ENCODE results near the gene HPS1.

The HPS1 gene

DNA sequence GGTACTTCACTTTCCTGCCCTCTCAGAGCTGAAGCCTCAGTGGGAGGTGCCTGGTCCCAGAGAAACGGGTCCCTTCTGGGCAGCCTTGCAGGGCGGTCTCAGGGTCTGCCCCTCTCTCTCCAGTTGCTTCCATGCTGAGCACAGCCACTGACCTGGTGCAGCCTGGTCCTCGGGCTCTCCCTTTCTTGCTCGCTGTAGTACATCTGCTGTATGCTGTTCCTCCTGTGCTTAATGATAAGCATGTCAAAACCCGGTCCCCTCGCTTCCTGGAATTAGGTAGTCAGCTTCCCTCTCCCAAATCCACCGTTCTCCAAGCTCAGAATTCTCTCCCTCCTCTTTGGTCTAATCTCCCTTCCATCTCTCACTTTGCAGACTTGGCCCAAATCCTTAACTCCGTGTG, 11.0 kb upstream of the HPS1 start:
- WGBS (ENCODE audit: extremely low coverage, insufficient coverage, insufficient read length): no CpG with 5 or more reads among the region's 8 CpGs
- Histone ChIP-seq H3K23ac (ENCODE audit: low read length) (no peak overlapping the region), H3K27me3 (ENCODE audit: insufficient read depth, low read length) (no peaks in the 10 kb centered on the region), H2AFZ (ENCODE audit: insufficient read depth, low read length, poor library complexity) (no peak overlapping the region), H3K9ac (ENCODE audit: low read length) (no peak overlapping the region), H3K4me3 (ENCODE audit: low read depth, low read length) (no peak overlapping the region), H2BK120ac (ENCODE audit: insufficient read depth, low read length, poor library complexity) (no peak overlapping the region), H3K4me2 (ENCODE audit: low read length) (no peak overlapping the region), H2BK12ac (ENCODE audit: low read length) (no peak overlapping the region), H2BK5ac (ENCODE audit: low read depth, low read length, poor library complexity) (no peak overlapping the region), H3K9me3 (ENCODE audit: insufficient read depth, low read depth, low read length) (no peaks in the 10 kb centered on the region), H3K18ac (ENCODE audit: low read length) (no peak overlapping the region), H4K8ac (ENCODE audit: low read depth, low read length) (no peak overlapping the region), H3K79me2 (ENCODE audit: control insufficient read depth, insufficient read depth, low read length, poor library complexity) (no peaks in the 10 kb centered on the region), H3K4me1 (ENCODE audit: control insufficient read depth in 1 of 2, insufficient read depth in 2 of 2, low read length in 2 of 2) (peaks cover 9 to 11% of the 10 kb centered on the region in 2 experiments), H3K79me1 (ENCODE audit: low read length) (peaks cover 3% of the 10 kb centered on the region), H3K4ac (ENCODE audit: low read depth, low read length) (no peak overlapping the region), H3K27ac (ENCODE audit: low read depth, low read length) (no peak overlapping the region), H2AK5ac (ENCODE audit: low read length) (no peak overlapping the region), H3K14ac (ENCODE audit: low read length) (no peak overlapping the region), H3K36me3 (ENCODE audit: control insufficient read depth in 1 of 2, insufficient read depth in 2 of 2, low read length in 2 of 2) (no peaks in the 10 kb centered on the region), H4K12ac (ENCODE audit: low read depth, low read length) (no peak overlapping the region), H4K91ac (ENCODE audit: low read depth, low read length) (no peak overlapping the region)
- DNase-seq: no peak

DNA sequence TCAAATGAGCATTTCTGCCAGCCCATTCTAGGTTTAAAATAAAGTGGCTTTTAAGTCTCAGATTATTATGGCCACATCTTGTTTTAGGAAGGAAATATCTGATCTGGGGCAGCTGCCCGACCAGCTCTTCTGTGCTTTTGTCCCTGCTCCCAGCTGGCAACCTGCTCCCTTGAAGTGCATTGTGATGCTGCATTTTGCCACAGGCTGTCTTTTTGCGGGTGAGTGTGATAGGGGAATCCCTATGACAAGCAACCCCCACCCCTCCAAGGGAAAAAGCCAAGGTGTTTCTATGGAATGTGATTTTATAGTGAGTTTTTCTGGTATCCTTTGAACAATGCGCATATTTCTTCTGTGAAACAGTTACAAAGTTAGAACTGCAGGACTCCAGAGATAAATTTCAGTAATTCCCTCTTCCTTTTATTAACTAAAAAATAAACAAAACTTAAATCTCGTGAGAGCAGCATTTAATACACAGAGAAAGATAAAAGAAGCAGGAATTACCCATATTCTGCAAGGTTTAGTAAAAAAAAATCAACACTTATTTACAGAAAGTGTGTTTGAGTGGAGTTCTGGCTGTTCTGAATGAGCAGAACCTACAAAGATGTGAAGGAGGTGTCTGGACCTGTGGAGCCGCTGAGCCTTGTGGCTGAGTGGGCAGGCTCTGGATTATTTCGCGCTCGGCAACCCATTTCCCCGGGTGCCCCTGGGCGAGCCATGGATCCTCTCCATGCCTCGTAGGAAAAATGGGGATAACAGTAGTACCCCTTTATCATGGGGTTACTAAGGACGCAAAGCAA, 10.1 kb upstream of the HPS1 start:
- Histone ChIP-seq H3K4me2 (ENCODE audit: low read length) (no peak overlapping the region), H2AK5ac (ENCODE audit: low read length) (no peak overlapping the region), H3K4ac (ENCODE audit: low read depth, low read length) (no peak overlapping the region), H3K18ac (ENCODE audit: low read length) (no peak overlapping the region), H3K9ac (ENCODE audit: low read length) (no peak overlapping the region), H3K79me1 (ENCODE audit: low read length) (peaks cover 3% of the 10 kb centered on the region), H2BK12ac (ENCODE audit: low read length) (no peak overlapping the region), H3K36me3 (ENCODE audit: control insufficient read depth in 1 of 2, insufficient read depth in 2 of 2, low read length in 2 of 2) (no peaks in the 10 kb centered on the region), H3K79me2 (ENCODE audit: control insufficient read depth, insufficient read depth, low read length, poor library complexity) (no peaks in the 10 kb centered on the region), H4K91ac (ENCODE audit: low read depth, low read length) (no peak overlapping the region), H3K9me3 (ENCODE audit: insufficient read depth, low read depth, low read length) (no peaks in the 10 kb centered on the region), H2BK120ac (ENCODE audit: insufficient read depth, low read length, poor library complexity) (no peak overlapping the region), H3K27ac (ENCODE audit: low read depth, low read length) (no peak overlapping the region), H2AFZ (ENCODE audit: insufficient read depth, low read length, poor library complexity) (no peak overlapping the region), H3K4me3 (ENCODE audit: low read depth, low read length) (no peak overlapping the region), H2BK5ac (ENCODE audit: low read depth, low read length, poor library complexity) (no peak overlapping the region), H3K23ac (ENCODE audit: low read length) (no peak overlapping the region), H3K27me3 (ENCODE audit: insufficient read depth, low read length) (no peaks in the 10 kb centered on the region), H4K12ac (ENCODE audit: low read depth, low read length) (no peak overlapping the region), H3K14ac (ENCODE audit: low read length) (no peak overlapping the region), H4K8ac (ENCODE audit: low read depth, low read length) (no peak overlapping the region), H3K4me1 (ENCODE audit: control insufficient read depth in 1 of 2, insufficient read depth in 2 of 2, low read length in 2 of 2) (peaks cover 9 to 11% of the 10 kb centered on the region in 2 experiments)
- no peak for DNase-seq
- no CpG with 5 or more reads among the region's 12 CpGs for WGBS (ENCODE audit: extremely low coverage, insufficient coverage, insufficient read length)

DNA sequence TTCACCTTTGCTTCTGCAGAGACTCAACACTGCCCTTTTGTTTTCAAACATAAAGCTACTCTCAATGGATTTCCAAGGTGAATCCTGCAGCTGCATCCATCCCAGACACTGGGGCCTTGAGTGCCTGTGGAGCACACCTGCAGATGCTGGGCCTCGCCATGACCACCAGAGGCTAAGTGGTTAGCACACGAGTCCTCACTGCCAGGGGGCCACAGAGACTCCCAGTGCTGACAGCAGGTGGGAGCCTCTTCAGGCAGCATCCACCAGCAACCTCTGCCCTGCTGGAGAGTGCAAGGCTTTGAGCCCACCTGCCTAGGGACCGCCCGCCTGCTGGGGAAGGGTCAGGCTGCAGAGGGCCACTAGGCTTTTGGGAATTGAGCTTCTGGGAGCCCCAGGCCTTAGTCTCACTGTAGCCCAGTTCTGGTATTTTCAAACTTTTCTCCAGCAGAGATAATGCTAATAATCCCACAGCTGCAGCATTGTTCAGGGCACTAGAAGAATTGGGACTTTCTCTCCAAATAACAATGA, 9.4 kb upstream of the HPS1 start:
- Histone ChIP-seq H3K14ac (ENCODE audit: low read length) (no peak overlapping the region), H2AK5ac (ENCODE audit: low read length) (no peak overlapping the region), H3K27ac (ENCODE audit: low read depth, low read length) (no peak overlapping the region), H4K91ac (ENCODE audit: low read depth, low read length) (no peak overlapping the region), H4K8ac (ENCODE audit: low read depth, low read length) (no peak overlapping the region), H2BK120ac (ENCODE audit: insufficient read depth, low read length, poor library complexity) (no peak overlapping the region), H3K27me3 (ENCODE audit: insufficient read depth, low read length) (no peaks in the 10 kb centered on the region), H2AFZ (ENCODE audit: insufficient read depth, low read length, poor library complexity) (no peak overlapping the region), H3K36me3 (ENCODE audit: control insufficient read depth in 1 of 2, insufficient read depth in 2 of 2, low read length in 2 of 2) (no peaks in the 10 kb centered on the region), H3K79me1 (ENCODE audit: low read length) (peaks cover under 1% of the 10 kb centered on the region), H3K18ac (ENCODE audit: low read length) (no peak overlapping the region), H3K9me3 (ENCODE audit: insufficient read depth, low read depth, low read length) (no peaks in the 10 kb centered on the region), H4K12ac (ENCODE audit: low read depth, low read length) (no peak overlapping the region), H3K4me2 (ENCODE audit: low read length) (no peak overlapping the region), H3K9ac (ENCODE audit: low read length) (no peak overlapping the region), H3K23ac (ENCODE audit: low read length) (no peak overlapping the region), H2BK5ac (ENCODE audit: low read depth, low read length, poor library complexity) (no peak overlapping the region), H3K4ac (ENCODE audit: low read depth, low read length) (no peak overlapping the region), H2BK12ac (ENCODE audit: low read length) (no peak overlapping the region), H3K4me1 (ENCODE audit: control insufficient read depth in 1 of 2, insufficient read depth in 2 of 2, low read length in 2 of 2) (peaks cover 6 to 9% of the 10 kb centered on the region in 2 experiments), H3K79me2 (ENCODE audit: control insufficient read depth, insufficient read depth, low read length, poor library complexity) (no peaks in the 10 kb centered on the region), H3K4me3 (ENCODE audit: low read depth, low read length) (no peak overlapping the region)
- DNase-seq: no peak
- no CpG with 5 or more reads among the region's 4 CpGs for WGBS (ENCODE audit: extremely low coverage, insufficient coverage, insufficient read length)

DNA sequence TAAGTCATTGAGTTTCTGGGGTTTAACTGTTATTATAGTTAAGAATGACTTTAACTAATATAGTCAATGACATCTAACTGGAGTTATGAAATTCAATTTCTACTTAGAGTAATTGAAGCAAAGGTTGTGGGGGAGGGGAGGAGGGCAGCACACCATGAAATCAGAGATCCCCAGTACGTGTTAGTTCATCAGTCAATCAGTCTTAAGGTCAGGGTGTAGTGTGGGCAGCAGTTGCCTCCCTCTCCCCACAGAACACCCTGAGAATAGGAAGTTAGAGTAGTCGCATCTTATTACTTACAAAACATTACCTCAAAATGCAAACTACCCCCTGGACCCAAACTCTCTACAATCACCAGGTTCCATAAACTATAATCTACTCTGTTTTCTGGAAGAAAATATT, 7.0 kb upstream of the HPS1 start:
- H3K27me3 ChIP-seq (ENCODE audit: insufficient read depth, low read length): no peaks in the 10 kb centered on the region
- H2BK120ac ChIP-seq (ENCODE audit: insufficient read depth, low read length, poor library complexity): no peak overlapping the region
- H3K9me3 ChIP-seq (ENCODE audit: insufficient read depth, low read depth, low read length): no peaks in the 10 kb centered on the region
- no peaks in the 10 kb centered on the region for H3K79me2 ChIP-seq (ENCODE audit: control insufficient read depth, insufficient read depth, low read length, poor library complexity)
- H3K79me1 ChIP-seq (ENCODE audit: low read length): no peaks in the 10 kb centered on the region
- H2BK12ac ChIP-seq (ENCODE audit: low read length): no peak overlapping the region
- no peak overlapping the region for H3K23ac ChIP-seq (ENCODE audit: low read length)
- H3K4ac ChIP-seq (ENCODE audit: low read depth, low read length): no peak overlapping the region
- no peak for DNase-seq
- no peak overlapping the region for H3K4me3 ChIP-seq (ENCODE audit: low read depth, low read length)
- H3K36me3 ChIP-seq (ENCODE audit: control insufficient read depth in 1 of 2, insufficient read depth in 2 of 2, low read length in 2 of 2): no peaks in the 10 kb centered on the region
- H4K91ac ChIP-seq (ENCODE audit: low read depth, low read length): no peak overlapping the region
- no peak overlapping the region for H2BK5ac ChIP-seq (ENCODE audit: low read depth, low read length, poor library complexity)
- no peak overlapping the region for H3K27ac ChIP-seq (ENCODE audit: low read depth, low read length)
- no peak overlapping the region for H2AFZ ChIP-seq (ENCODE audit: insufficient read depth, low read length, poor library complexity)
- no peak overlapping the region for H3K9ac ChIP-seq (ENCODE audit: low read length)
- H3K14ac ChIP-seq (ENCODE audit: low read length): no peak overlapping the region
- peaks cover 4 to 5% of the 10 kb centered on the region in 2 experiments for H3K4me1 ChIP-seq (ENCODE audit: control insufficient read depth in 1 of 2, insufficient read depth in 2 of 2, low read length in 2 of 2)
- WGBS (ENCODE audit: extremely low coverage, insufficient coverage, insufficient read length): no CpG with 5 or more reads among the region's 2 CpGs
- H4K12ac ChIP-seq (ENCODE audit: low read depth, low read length): no peak overlapping the region
- H4K8ac ChIP-seq (ENCODE audit: low read depth, low read length): no peak overlapping the region
- H3K18ac ChIP-seq (ENCODE audit: low read length): no peak overlapping the region
- no peak overlapping the region for H2AK5ac ChIP-seq (ENCODE audit: low read length)
- no peak overlapping the region for H3K4me2 ChIP-seq (ENCODE audit: low read length)

Measured in trophoblast cell (in vitro differentiated cells and primary cell).